NCI-H1417 (cell line): ENCODE measurements around the gene SUMO2.
"Not testable (repeated sequence)": the region's sequence is repeated elsewhere in the genome, so short reads cannot be mapped to it uniquely, and the experiment has no call there.

Source experiments
- DNase-seq, 3 experiments: peaks; one replicate each; lab custom pipeline; 2025; lab: John Stamatoyannopoulos, UW

Gene SUMO2

GRCh38 chr17:75144816-75145512, 37.8 kb downstream of the SUMO2 start:
- DNase-seq = no peak

GRCh38 chr17:75142236-75142971, 40.4 kb downstream of the SUMO2 start:
- DNase-seq = peak in 1 of 3 experiments; percentile 5

GRCh38 chr17:75138519-75138918, 44.2 kb downstream of the SUMO2 start:
- DNase-seq = no peak

- not testable (repeated sequence) for DNase-seq
These were observed 45.0 kb downstream of the SUMO2 start for GRCh38 chr17:75137762-75138161.

- DNase-seq = no peak
These were observed 46.8 kb downstream of the SUMO2 start for GRCh38 chr17:75135946-75136345.

GRCh38 chr17:75135452-75135851, 47.3 kb downstream of the SUMO2 start:
- no peak for DNase-seq

GRCh38 chr17:75133607-75134347, 49.0 kb downstream of the SUMO2 start:
- DNase-seq = not testable (repeated sequence)

- DNase-seq = no peak
These were observed 49.8 kb downstream of the SUMO2 start for GRCh38 chr17:75133001-75133400.

GRCh38 chr17:75132018-75133000, 50.5 kb downstream of the SUMO2 start:
- DNase-seq = peak in 1 of 3 experiments; percentile 24

GRCh38 chr17:75131278-75132017, 51.3 kb downstream of the SUMO2 start, which contains the start of gene NT5C:
NT5C (minus strand) TSS chr17:75131742; CDS start chr17:75131707, 35 bp downstream.
- peak; percentile 76 to 93 (median 89) for DNase-seq

GRCh38 chr17:75130632-75131277, 52.0 kb downstream of the SUMO2 start:
- peak in 2 of 3 experiments; percentile 80 to 81 for DNase-seq

GRCh38 chr17:75130059-75130631, 52.6 kb downstream of the SUMO2 start:
- DNase-seq = no peak

- DNase-seq = no peak
These were observed 53.2 kb downstream of the SUMO2 start for GRCh38 chr17:75129576-75129975.

GRCh38 chr17:75128694-75129505, 53.9 kb downstream of the SUMO2 start:
- no peak for DNase-seq

- not testable (repeated sequence) for DNase-seq
These were observed 54.8 kb downstream of the SUMO2 start for GRCh38 chr17:75127936-75128335.

GRCh38 chr17:75126954-75127353, 55.8 kb downstream of the SUMO2 start:
- DNase-seq = no peak

GRCh38 chr17:75125984-75126383, 56.8 kb downstream of the SUMO2 start:
- DNase-seq = no peak

GRCh38 chr17:75124819-75125162, 58.0 kb downstream of the SUMO2 start:
- DNase-seq = no peak
